GM11168 (cell line): ENCODE measurements around the gene KCNB1.

Source experiments
- in situ Hi-C: fragments of 300-500 bp; cut with MboI; formaldehyde crosslinking; loops from one replicate; pipeline ENCODE4 v1.12.0; 2022; ENCODE audit warnings: low sequenced_read_pairs; ENCODE audit not compliant: unreplicated experiment

KCNB1 gene

DNA sequence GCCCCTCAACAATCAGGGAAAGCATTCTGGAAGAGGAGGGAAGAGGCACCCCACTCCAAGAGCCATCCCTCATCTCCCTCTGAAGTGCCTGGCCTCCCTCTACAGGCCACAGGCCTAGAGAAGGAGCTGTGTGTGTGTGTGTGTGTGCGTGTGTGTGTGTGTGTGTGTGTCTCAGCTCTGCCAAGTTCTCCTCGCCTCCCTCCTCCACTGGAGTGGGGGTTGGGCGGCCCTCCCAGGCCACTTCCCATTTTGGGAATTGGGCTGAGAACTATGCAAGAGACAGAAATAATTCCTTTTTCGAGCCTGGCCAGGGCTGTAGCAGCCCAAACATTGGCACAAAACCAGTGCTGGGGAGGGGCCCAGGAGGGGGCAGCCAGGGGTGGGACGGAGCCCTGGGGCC is 35.7 kb downstream of the KCNB1 start:
- in situ Hi-C loops: no loop called here

DNA sequence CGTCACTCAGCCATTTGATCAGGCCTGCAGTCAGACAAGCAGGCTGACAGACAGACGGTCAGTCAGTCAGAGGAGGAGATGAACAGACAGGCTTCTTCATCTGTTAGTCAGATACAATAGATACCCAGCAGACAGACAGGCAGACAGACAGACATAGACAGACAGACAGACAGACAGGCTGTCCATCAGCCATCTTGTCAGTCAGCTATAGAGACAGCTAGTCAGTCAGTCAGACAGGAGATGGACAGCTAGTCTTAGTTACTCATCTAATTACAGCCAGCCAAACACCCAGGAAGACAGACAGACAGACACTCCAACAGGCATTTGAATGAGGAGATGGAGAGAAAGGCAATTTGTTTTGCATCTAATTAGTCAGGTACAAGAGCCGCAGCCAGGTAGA is 36.4 kb downstream of the KCNB1 start:
- in situ Hi-C loops: no loop called here

DNA sequence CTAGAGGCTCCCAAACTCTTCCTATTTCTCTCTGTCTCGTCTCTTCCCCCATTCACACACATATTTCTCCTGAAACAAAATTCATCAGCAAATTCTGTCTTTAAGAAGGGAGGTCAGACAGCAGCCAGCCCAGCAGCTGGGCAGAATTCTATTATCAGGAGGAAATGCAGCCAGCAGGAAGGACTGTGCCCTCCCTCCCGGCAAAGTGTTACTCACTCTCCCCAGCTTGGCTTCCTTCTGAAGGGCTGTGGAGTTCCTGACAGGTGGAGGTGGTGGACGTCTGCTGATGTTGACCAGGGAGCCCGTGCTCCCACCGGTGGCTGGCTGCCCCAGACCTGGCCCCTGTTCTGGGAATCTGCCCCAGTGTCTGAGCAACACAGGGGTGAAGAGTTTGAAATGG is 37.3 kb downstream of the KCNB1 start:
- in situ Hi-C loops: no loop called here

DNA sequence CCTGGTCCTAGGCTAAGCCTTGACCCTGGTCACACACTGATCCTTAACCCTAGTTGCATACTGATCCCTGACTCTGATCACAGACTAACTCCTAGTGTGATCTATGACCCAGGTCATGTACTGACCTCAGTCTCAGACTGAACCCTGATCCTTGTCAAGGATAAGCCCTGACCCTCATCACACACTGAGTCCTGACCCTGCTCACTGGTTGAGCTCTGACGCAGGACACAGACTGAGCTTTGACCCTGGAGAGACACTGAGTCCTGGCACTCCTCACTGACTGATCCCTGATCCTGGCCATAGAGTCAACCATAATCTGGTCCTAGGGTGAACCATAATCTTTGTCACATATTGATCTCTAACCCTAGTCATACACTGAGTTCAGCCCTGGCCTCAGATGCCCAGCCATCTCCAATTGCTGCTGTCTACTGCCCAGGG is 37.9 kb downstream of the KCNB1 start:
- in situ Hi-C loops: no loop called here

DNA sequence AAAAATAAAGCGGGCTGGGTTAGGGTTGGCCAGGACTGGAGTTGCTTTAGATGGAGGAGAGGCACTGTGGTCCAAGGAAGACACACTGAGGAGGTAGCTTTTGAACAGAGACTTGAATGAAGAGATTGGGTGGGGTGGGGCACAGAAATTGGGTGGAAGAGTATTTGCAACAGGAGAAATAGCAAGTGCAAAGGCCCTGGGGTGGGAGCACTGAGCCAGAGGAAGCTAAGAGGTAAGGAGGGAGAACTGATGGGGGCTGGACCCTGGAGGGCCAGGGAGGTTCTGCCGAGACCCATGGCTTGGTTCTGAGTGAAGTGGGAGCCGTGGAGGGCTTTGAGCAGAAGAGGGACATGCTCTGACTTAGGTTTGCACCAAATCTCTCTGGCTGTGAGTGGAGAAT is 45.4 kb downstream of the KCNB1 start:
- in situ Hi-C loops: no loop called here

- in situ Hi-C loops: no loop called here
These were observed 46.8 kb downstream of the KCNB1 start for GRCh38 chr20:49435639-49436038.

- in situ Hi-C loops: no loop called here
These were observed 49.1 kb downstream of the KCNB1 start for GRCh38 chr20:49433333-49433732.

DNA sequence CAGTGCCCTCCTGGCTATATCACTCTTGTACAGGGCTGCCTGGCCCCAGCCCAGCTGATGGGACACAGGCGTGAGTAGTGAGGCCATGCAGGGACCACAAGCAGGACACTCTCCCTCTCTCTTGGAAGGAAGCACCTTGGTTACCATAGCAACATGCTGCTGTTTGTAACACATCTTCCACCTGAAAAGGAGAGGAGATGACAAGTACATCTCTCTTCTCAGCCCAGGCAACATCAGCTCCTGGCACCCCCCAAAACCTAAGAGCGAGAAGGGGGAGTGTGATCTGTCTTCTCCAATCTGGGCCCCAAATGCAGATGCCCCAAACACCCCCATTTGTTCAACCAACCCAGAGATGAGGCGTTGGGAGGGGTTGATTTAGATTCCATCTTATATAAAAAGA is 49.9 kb downstream of the KCNB1 start:
- in situ Hi-C loops: no loop called here

DNA sequence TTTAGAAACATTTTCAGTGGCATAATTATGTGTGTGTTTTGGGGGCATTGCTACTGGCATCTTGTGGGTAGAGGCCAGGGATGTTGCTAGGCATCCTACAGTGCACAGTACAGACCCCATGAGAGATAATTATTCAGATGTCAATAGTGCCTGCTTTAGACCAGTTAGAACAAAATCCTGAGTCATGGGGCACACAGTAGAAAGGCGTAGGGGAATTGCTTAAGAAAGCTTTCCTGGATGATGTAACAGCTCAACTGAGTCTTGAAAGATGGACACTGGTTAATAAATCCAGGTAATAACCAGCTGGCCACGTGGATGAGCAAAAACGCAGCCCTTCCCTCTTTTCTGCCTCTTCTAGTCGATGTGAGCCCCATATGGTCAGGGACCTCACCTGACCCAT is 51.1 kb downstream of the KCNB1 start:
- in situ Hi-C loops: no loop called here

DNA sequence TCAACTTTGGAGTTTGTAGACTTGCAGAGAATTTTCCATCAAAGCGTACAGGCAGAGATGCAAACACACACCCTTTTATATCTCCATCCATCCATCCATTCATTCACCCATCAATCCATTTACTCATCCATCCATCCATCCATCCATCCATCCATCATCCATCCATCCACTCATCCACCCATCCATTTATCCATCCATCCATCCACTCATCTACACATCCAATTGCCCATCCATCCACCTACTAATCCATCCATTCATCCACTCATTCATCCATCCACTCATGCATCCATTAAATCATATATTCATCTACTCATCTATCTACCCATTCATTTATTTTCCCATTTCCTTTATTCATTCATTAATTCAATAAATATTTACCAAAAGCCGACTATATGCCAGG is 52.1 kb downstream of the KCNB1 start:
- in situ Hi-C loops: no loop called here

- in situ Hi-C loops: no loop called here
These were observed 54.5 kb downstream of the KCNB1 start for GRCh38 chr20:49427751-49428518.

DNA sequence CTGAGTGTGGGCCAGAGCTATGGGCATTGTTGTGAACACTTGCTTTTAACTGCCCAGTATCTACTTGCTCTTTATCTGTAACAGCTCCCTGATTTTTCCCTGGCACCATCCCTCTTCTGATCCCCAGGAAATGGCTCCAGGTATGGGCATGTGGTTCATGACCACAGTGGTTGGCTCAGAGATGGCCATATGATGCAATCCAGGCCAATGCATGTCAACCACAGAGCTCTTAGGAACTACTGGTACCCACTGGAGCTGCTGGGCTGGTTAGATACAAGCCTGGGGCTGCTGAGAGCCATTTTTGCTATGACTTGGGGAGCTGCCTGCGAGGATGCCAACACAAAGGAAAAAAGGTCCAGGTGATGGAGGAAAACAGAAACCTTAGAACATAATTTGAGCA is 55.6 kb downstream of the KCNB1 start:
- in situ Hi-C loops: no loop called here

- in situ Hi-C loops: no loop called here
These were observed 56.1 kb downstream of the KCNB1 start for GRCh38 chr20:49426395-49426794.

- in situ Hi-C loops: no loop called here
These were observed 57.9 kb downstream of the KCNB1 start for GRCh38 chr20:49424536-49424935.

- in situ Hi-C loops: no loop called here
These were observed 60.3 kb downstream of the KCNB1 start for GRCh38 chr20:49422161-49422560.

- in situ Hi-C loops: no loop called here
These were observed 61.6 kb downstream of the KCNB1 start for GRCh38 chr20:49420811-49421295.

- in situ Hi-C loops: no loop called here
These were observed 62.2 kb downstream of the KCNB1 start for GRCh38 chr20:49420292-49420691.

GRCh38 chr20:49419785-49420184 is 62.7 kb downstream of the KCNB1 start:
- in situ Hi-C loops: no loop called here

GRCh38 chr20:49418809-49419208 is 63.7 kb downstream of the KCNB1 start:
- in situ Hi-C loops: no loop called here

DNA sequence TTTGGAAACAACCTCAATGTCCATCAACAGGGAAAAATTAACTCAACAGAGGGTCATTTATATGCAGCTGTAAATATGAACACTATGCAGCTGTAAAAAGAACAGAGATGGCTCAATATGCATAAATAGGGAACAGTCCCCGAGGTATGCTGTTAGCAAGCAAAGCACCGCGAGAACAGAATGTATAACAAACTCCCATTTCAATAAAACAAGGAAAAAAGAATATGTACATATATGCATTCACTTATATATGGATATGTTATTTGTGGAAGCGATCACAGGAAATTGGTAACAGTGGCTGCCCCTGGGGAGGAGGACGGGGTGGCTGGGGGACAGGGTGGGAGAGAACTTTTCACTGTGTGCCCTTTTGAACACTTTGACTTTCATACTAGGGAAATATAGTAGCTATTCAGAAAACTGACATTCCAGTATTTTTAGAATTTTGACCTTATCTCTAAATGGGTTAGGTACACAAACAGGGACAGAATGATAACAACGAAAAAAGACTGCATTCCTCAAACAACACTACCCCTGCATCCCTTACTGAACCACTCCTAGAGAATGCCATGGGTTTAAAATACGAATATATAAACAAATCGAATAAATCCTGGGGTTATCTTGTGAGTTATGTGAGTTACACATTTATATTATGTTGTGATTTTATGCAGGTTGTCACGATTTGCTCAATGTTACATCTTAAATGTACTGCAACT is 64.5 kb downstream of the KCNB1 start:
- in situ Hi-C loops: no loop called here

GRCh38 chr20:49415668-49416044 is 66.8 kb downstream of the KCNB1 start:
- in situ Hi-C loops: no loop called here
